Measurements from ENCODE around the gene TMEM242. TPM values are rescaled to one million over a fixed set of nuclear protein-coding genes. Genes with fewer than 3 reads are reported as not detected.

TMEM242 gene
- polyA plus RNA-seq, 1 donor from 2014 or later = 17.6 TPM

GRCh38 chr6:157246048-157246630 lies 77.2 kb downstream of the TMEM242 start:
- H3K4me2 ChIP-seq (ENCODE audit: low read length) = no peak overlapping the region
- no peak overlapping the region for H3K9ac ChIP-seq (ENCODE audit: low read length)
- H3F3A ChIP-seq (ENCODE audit: insufficient read depth, low read length, poor library complexity, severe bottlenecking) = no peaks in the 10 kb centered on the region
- no peak overlapping the region for H2AFZ ChIP-seq (ENCODE audit: low read depth, low read length)
- no peaks in the 10 kb centered on the region for H3K36me3 ChIP-seq (ENCODE audit: insufficient read depth, low read length)
- TF ChIP-seq EP300 (conservative IDR thresholded peaks at IDR 0.05; ENCODE audit: poor library complexity, severe bottlenecking) (no peak), REST (IDR thresholded peaks at IDR 0.05; ENCODE audit: borderline replicate concordance) (no peak), RAD21 (conservative IDR thresholded peaks at IDR 0.05) (no peak), POLR2AphosphoS5 (IDR thresholded peaks at IDR 0.05) (no peak), EZH2 (IDR thresholded peaks at IDR 0.05; ENCODE audit: borderline replicate concordance, insufficient read depth, low read length, poor library complexity, severe bottlenecking) (no peak), TAF1 (IDR thresholded peaks at IDR 0.05; ENCODE audit: low read depth) (no peak), CTCF (IDR thresholded peaks at IDR 0.05; ENCODE audit: poor library complexity, severe bottlenecking) (no peak), SMC3 (conservative IDR thresholded peaks at IDR 0.05; ENCODE audit: poor library complexity) (no peak), MXI1 (conservative IDR thresholded peaks at IDR 0.05; ENCODE audit: poor library complexity, severe bottlenecking) (no peak)
- H3K9me2 ChIP-seq (ENCODE audit: insufficient read depth, low read length) = no peaks in the 10 kb centered on the region
- H3K27me3 ChIP-seq (ENCODE audit: insufficient read depth, low read depth, low read length) = no peaks in the 10 kb centered on the region
- H3K4me3 ChIP-seq (ENCODE audit: low read length) = no peak overlapping the region
- no peaks in the 10 kb centered on the region for H3K79me2 ChIP-seq (replicated peaks; ENCODE audit: insufficient read depth, low read length)
- peaks cover 2% of the 10 kb centered on the region for H3K9me3 ChIP-seq (ENCODE audit: low read length)
- H3K27ac ChIP-seq (ENCODE audit: low read length) = no peak overlapping the region
- H4K20me1 ChIP-seq (ENCODE audit: insufficient read depth) = no peaks in the 10 kb centered on the region

- peaks cover 3% of the 10 kb centered on the region for H3K9me3 ChIP-seq (ENCODE audit: low read length)
- no peak overlapping the region for H3K4me3 ChIP-seq (ENCODE audit: low read length)
- no peak overlapping the region for H3K27ac ChIP-seq (ENCODE audit: low read length)
- no peak overlapping the region for H2AFZ ChIP-seq (ENCODE audit: low read depth, low read length)
- H3K27me3 ChIP-seq (ENCODE audit: insufficient read depth, low read depth, low read length) = no peaks in the 10 kb centered on the region
- H4K20me1 ChIP-seq (ENCODE audit: insufficient read depth) = no peaks in the 10 kb centered on the region
- H3K4me2 ChIP-seq (ENCODE audit: low read length) = no peak overlapping the region
- H3K36me3 ChIP-seq (ENCODE audit: insufficient read depth, low read length) = no peaks in the 10 kb centered on the region
- TF ChIP-seq SMC3 (conservative IDR thresholded peaks at IDR 0.05; ENCODE audit: poor library complexity) (no peak), MXI1 (conservative IDR thresholded peaks at IDR 0.05; ENCODE audit: poor library complexity, severe bottlenecking) (no peak), CTCF (IDR thresholded peaks at IDR 0.05; ENCODE audit: poor library complexity, severe bottlenecking) (no peak)
- no peaks in the 10 kb centered on the region for H3K79me2 ChIP-seq (replicated peaks; ENCODE audit: insufficient read depth, low read length)
- H3F3A ChIP-seq (ENCODE audit: insufficient read depth, low read length, poor library complexity, severe bottlenecking) = no peaks in the 10 kb centered on the region
- H3K9me2 ChIP-seq (ENCODE audit: insufficient read depth, low read length) = no peaks in the 10 kb centered on the region
- no peak overlapping the region for H3K9ac ChIP-seq (ENCODE audit: low read length)
These were observed 77.9 kb downstream of the TMEM242 start for GRCh38 chr6:157245436-157245835.
